Suprapubic skin (tissue), 4 donors: ENCODE results near the gene ALDH1A1. TPM values are rescaled to one million over a fixed set of nuclear protein-coding genes. Genes with fewer than 3 reads are reported as not detected.

Experiments used
- DNase-seq, 2 donors: peaks; one replicate each; pipeline ENCODE4 v3.0.0-alpha.2; 2019; ENCODE audit warnings: low spot score in 2 of 2
- H3K27ac ChIP-seq: fragments of 200-600 bp; sonication (generic); one replicate; pipeline ENCODE4 v1.5.1; 2019
- H3K27me3 ChIP-seq: fragments of 200-600 bp; sonication (generic); one replicate; pipeline ENCODE4 v1.5.1; 2019
- H3K36me3 ChIP-seq: fragments of 200-600 bp; sonication (generic); one replicate; pipeline ENCODE4 v1.5.1; 2019
- H3K4me1 ChIP-seq: fragments of 200-600 bp; sonication (generic); one replicate; pipeline ENCODE4 v1.5.1; 2019
- H3K4me3 ChIP-seq: fragments of 200-600 bp; sonication (generic); one replicate; pipeline ENCODE4 v1.5.1; 2019; ENCODE audit warnings: mild to moderate bottlenecking
- H3K9me3 ChIP-seq: fragments of 200-600 bp; sonication (generic); one replicate; pipeline ENCODE4 v1.5.1; 2019
- CTCF ChIP-seq, 2 donors: fragments of 200-600 bp in 1 of 2; fragments of 450-650 bp in 1 of 2; sonication (generic) in 1 of 2; IDR thresholded peaks; one replicate each; pipeline ENCODE4 v1.5.1; 2016 to 2019; ENCODE audit warnings: antibody characterized with exemption in 2 of 2, mild to moderate bottlenecking in 1 of 2, moderate library complexity in 1 of 2
- EP300 ChIP-seq: sonication (generic); formaldehyde crosslinking; IDR thresholded peaks from one replicate; pipeline ENCODE4 v1.6.1; 2017; ENCODE audit warnings: antibody characterized with exemption
- POLR2A ChIP-seq, 2 donors: fragments of 450-650 bp; IDR thresholded peaks; one replicate each; pipeline ENCODE4 v1.6.1; 2017; ENCODE audit warnings: antibody characterized with exemption in 2 of 2, mild to moderate bottlenecking in 2 of 2, moderate library complexity in 2 of 2
- POLR2AphosphoS5 ChIP-seq, 3 donors: sonication (generic); formaldehyde crosslinking; IDR thresholded peaks; one replicate each; pipeline ENCODE4 v1.6.1; 2017; ENCODE audit warnings: antibody characterized with exemption in 3 of 3
- WGBS: methylation state at CpG from one replicate; pipeline ENCODE4 v1.1.5; 2018; 5-methylcytosine and 5-hydroxymethylcytosine counted together
- total RNA-seq, 4 donors: library from RNA; depleted of rRNA; stranded (reverse); fragments of >200 nt; gene quantifications; one replicate each; pipeline ENCODE4 v1.1.0, GENCODE V29; 2016

The ALDH1A1 gene
- total RNA-seq, 4 donors from 2014 or later: 7.7 to 19.2 (median 11.2) TPM

- H3K4me1 ChIP-seq: peaks cover 10% of the 10 kb centered on the region
- no peaks in the 10 kb centered on the region for H3K36me3 ChIP-seq
- H3K9me3 ChIP-seq: no peaks in the 10 kb centered on the region
- no peaks in the 10 kb centered on the region for H3K27me3 ChIP-seq
- H3K27ac ChIP-seq: no peak overlapping the region
- no peak for TF ChIP-seq EP300
- no peak for TF ChIP-seq POLR2AphosphoS5 (IDR thresholded peaks at IDR 0.05)
- TF ChIP-seq POLR2A (IDR thresholded peaks at IDR 0.05): no peak
- no peak for DNase-seq
- 94% methylated on average over 5 of the region's 5 CpGs for WGBS
- H3K4me3 ChIP-seq: no peak overlapping the region
These were observed 28.6 kb upstream of the ALDH1A1 start for GRCh38 chr9:72981433-72981832.

- 65% methylated on average over 12 of the region's 12 CpGs for WGBS
- no peak overlapping the region for H3K4me3 ChIP-seq
These were observed 27.9 kb upstream of the ALDH1A1 start for GRCh38 chr9:72980600-72981265.

GRCh38 chr9:72980183-72980582, 27.3 kb upstream of the ALDH1A1 start:
- TF ChIP-seq EP300 (no peak), POLR2A (IDR thresholded peaks at IDR 0.05) (no peak), POLR2AphosphoS5 (IDR thresholded peaks at IDR 0.05) (no peak), CTCF (IDR thresholded peaks at IDR 0.05) (no peak)
- Histone ChIP-seq H3K9me3 (no peaks in the 10 kb centered on the region), H3K27ac (no peak overlapping the region), H3K4me1 (peaks cover 8% of the 10 kb centered on the region), H3K4me3 (no peak overlapping the region), H3K36me3 (no peaks in the 10 kb centered on the region), H3K27me3 (no peaks in the 10 kb centered on the region)
- no peak for DNase-seq
- 98% methylated on average over 2 of the region's 2 CpGs for WGBS

More at GRCh38 chr9:72980600-72981265, 27.9 kb upstream of the ALDH1A1 start:
- no peaks in the 10 kb centered on the region for H3K27me3 ChIP-seq
- H3K27ac ChIP-seq: no peak overlapping the region
- H3K4me1 ChIP-seq: peaks cover 10% of the 10 kb centered on the region
- DNase-seq: no peak
- no peaks in the 10 kb centered on the region for H3K36me3 ChIP-seq
- no peaks in the 10 kb centered on the region for H3K9me3 ChIP-seq
- TF ChIP-seq POLR2A (IDR thresholded peaks at IDR 0.05) (no peak), EP300 (no peak), POLR2AphosphoS5 (IDR thresholded peaks at IDR 0.05) (no peak), CTCF (IDR thresholded peaks at IDR 0.05) (no peak)

GRCh38 chr9:72979405-72980100, 26.7 kb upstream of the ALDH1A1 start:
- WGBS: 94% methylated on average over 1 of the region's 1 CpG
- Histone ChIP-seq H3K9me3 (no peaks in the 10 kb centered on the region), H3K27ac (no peak overlapping the region), H3K4me1 (peaks cover 2% of the 10 kb centered on the region), H3K36me3 (no peaks in the 10 kb centered on the region), H3K4me3 (no peak overlapping the region), H3K27me3 (no peaks in the 10 kb centered on the region)
- no peak for DNase-seq
- TF ChIP-seq POLR2A (IDR thresholded peaks at IDR 0.05): no peak

- no peaks in the 10 kb centered on the region for H3K4me1 ChIP-seq
- 41% methylated on average over 1 of the region's 1 CpG for WGBS
- DNase-seq: no peak
- no peaks in the 10 kb centered on the region for H3K27me3 ChIP-seq
- no peak overlapping the region for H3K27ac ChIP-seq
- H3K9me3 ChIP-seq: no peaks in the 10 kb centered on the region
- H3K36me3 ChIP-seq: no peaks in the 10 kb centered on the region
- no peak overlapping the region for H3K4me3 ChIP-seq
- no peak for TF ChIP-seq POLR2A (IDR thresholded peaks at IDR 0.05)
- no peak for TF ChIP-seq CTCF (IDR thresholded peaks at IDR 0.05)
- TF ChIP-seq POLR2AphosphoS5 (IDR thresholded peaks at IDR 0.05): no peak
- no peak for TF ChIP-seq EP300
These were observed 25.9 kb upstream of the ALDH1A1 start for GRCh38 chr9:72978744-72979143.

GRCh38 chr9:72977670-72978069, 24.8 kb upstream of the ALDH1A1 start:
- TF ChIP-seq CTCF (IDR thresholded peaks at IDR 0.05) (no peak), EP300 (no peak), POLR2A (IDR thresholded peaks at IDR 0.05) (no peak), POLR2AphosphoS5 (IDR thresholded peaks at IDR 0.05) (no peak)
- Histone ChIP-seq H3K4me1 (no peaks in the 10 kb centered on the region), H3K27ac (no peak overlapping the region), H3K4me3 (no peak overlapping the region), H3K36me3 (no peaks in the 10 kb centered on the region), H3K9me3 (no peaks in the 10 kb centered on the region), H3K27me3 (no peaks in the 10 kb centered on the region)
- DNase-seq: no peak
- WGBS: 76% methylated on average over 2 of the region's 2 CpGs
